GM12864 (cell line): ENCODE data around the gene TNFRSF1B.

Experiments
- DNase-seq: peaks from one replicate; pipeline ENCODE4 v3.0.0-alpha.2; 2011; ENCODE audit warnings: low read depth
- H3K4me3 ChIP-seq: 2 replicates; pipeline ENCODE4 v1.5.1; 2011; ENCODE audit warnings: mild to moderate bottlenecking, low read depth, low read length, control low read depth
- CTCF ChIP-seq: IDR thresholded peaks from 2 replicates; pipeline ENCODE4 v1.5.1; 2011; ENCODE audit warnings: low read depth, mild to moderate bottlenecking, moderate library complexity, low read length, control low read depth, inconsistent platforms; ENCODE audit errors: missing control alignments

Gene TNFRSF1B

GRCh38 chr1:12245116-12245515 is 78.3 kb downstream of the TNFRSF1B start:
- no peak overlapping the region for H3K4me3 ChIP-seq
- DNase-seq: no peak
- no peak for TF ChIP-seq CTCF

GRCh38 chr1:12245733-12246132 is 78.9 kb downstream of the TNFRSF1B start:
- no peak for TF ChIP-seq CTCF

GRCh38 chr1:12246584-12246983 is 79.8 kb downstream of the TNFRSF1B start:
- no peak for DNase-seq
- no peak for TF ChIP-seq CTCF

More at GRCh38 chr1:12245733-12246132, 78.9 kb downstream of the TNFRSF1B start:
- DNase-seq: no peak
- H3K4me3 ChIP-seq: no peak overlapping the region

GRCh38 chr1:12249181-12249580 is 82.4 kb downstream of the TNFRSF1B start:
- DNase-seq: no peak
- H3K4me3 ChIP-seq: no peak overlapping the region
- TF ChIP-seq CTCF: no peak

More at GRCh38 chr1:12246584-12246983, 79.8 kb downstream of the TNFRSF1B start:
- no peak overlapping the region for H3K4me3 ChIP-seq

GRCh38 chr1:12249748-12250147 is 83.0 kb downstream of the TNFRSF1B start:
- no peak for TF ChIP-seq CTCF
- H3K4me3 ChIP-seq: no peak overlapping the region
- no peak for DNase-seq

GRCh38 chr1:12251442-12251841 is 84.7 kb downstream of the TNFRSF1B start:
- no peak for TF ChIP-seq CTCF
- DNase-seq: no peak
- H3K4me3 ChIP-seq: no peak overlapping the region

GRCh38 chr1:12255913-12256312 is 89.1 kb downstream of the TNFRSF1B start:
- TF ChIP-seq CTCF: no peak
- H3K4me3 ChIP-seq: no peak overlapping the region
- DNase-seq: no peak
